Stomach (tissue), 9 donors: Measurements from ENCODE around the gene THADA. TPM values are rescaled to one million over a fixed set of nuclear protein-coding genes. Genes with fewer than 3 reads are reported as not detected.

Experiments
- DNase-seq, 2 donors: peaks; one replicate each; pipeline versions ENCODE4 v3.0.0 to v3.0.0-alpha.2; 2013 to 2019
- H3K27ac ChIP-seq, 5 donors: fragments of 200-600 bp in 4 of 5; sonication (generic) in 4 of 5; one replicate each; pipeline ENCODE4 v1.5.1; 2013 to 2019; ENCODE audit warnings: mild to moderate bottlenecking in 1 of 5, moderate library complexity in 1 of 5
- H3K27me3 ChIP-seq, 3 donors: fragments of 200-600 bp; sonication (generic); one replicate each; pipeline ENCODE4 v1.5.1; 2017 to 2019; ENCODE audit warnings: mixed run types in 1 of 3
- H3K36me3 ChIP-seq, 4 donors: fragments of 200-600 bp; sonication (generic); 1 replicate in 3 of 4; 2 replicates in 1 of 4; pipeline ENCODE4 v1.5.1; 2016 to 2019
- H3K4me1 ChIP-seq, 4 donors: fragments of 200-600 bp; sonication (generic); one replicate each; pipeline ENCODE4 v1.5.1; 2016 to 2019
- H3K4me3 ChIP-seq, 4 donors: fragments of 200-600 bp; sonication (generic) in 3 of 4; one replicate each; pipeline ENCODE4 v1.5.1; 2016 to 2019; ENCODE audit warnings: mild to moderate bottlenecking in 1 of 4
- H3K9me3 ChIP-seq, 4 donors: fragments of 200-600 bp; sonication (generic); one replicate each; pipeline ENCODE4 v1.5.1; 2016 to 2019
- CTCF ChIP-seq, 7 experiments: fragments of 450-650 bp in 4 of 7; fragments of 200-600 bp in 3 of 7; sonication (generic) in 3 of 7; IDR thresholded peaks; one replicate each; pipeline ENCODE4 v1.5.1; 2016 to 2019; ENCODE audit warnings: antibody characterized with exemption in 7 of 7, control low read depth in 2 of 7, mild to moderate bottlenecking in 1 of 7
- EP300 ChIP-seq: sonication (generic); formaldehyde crosslinking; IDR thresholded peaks from one replicate; pipeline ENCODE4 v1.6.1; 2017; ENCODE audit warnings: antibody characterized with exemption
- POLR2A ChIP-seq, 4 donors: fragments of 450-650 bp; IDR thresholded peaks; one replicate each; pipeline ENCODE4 v1.6.1; 2016; ENCODE audit warnings: antibody characterized with exemption in 4 of 4, control low read depth in 2 of 4, mild to moderate bottlenecking in 1 of 4, moderate library complexity in 1 of 4
- POLR2AphosphoS5 ChIP-seq, 3 donors: sonication (generic); formaldehyde crosslinking; IDR thresholded peaks; one replicate each; pipeline ENCODE4 v1.6.1; 2016; ENCODE audit warnings: antibody characterized with exemption in 3 of 3
- WGBS, 5 donors: extraction: QIAGEN DNeasy Blood & Tissue Kit in 3 of 5; methylation state at CpG; one replicate each; pipeline versions ENCODE4 v1.1.5 to v1.1.7; 2013 to 2018; 5-methylcytosine and 5-hydroxymethylcytosine counted together
- intact Hi-C: fragments of 100-400 bp; cut with DNase I; formaldehyde crosslinking; loops from one replicate; pipeline ENCODE4 v1.15.1; 2023; ENCODE audit warnings: low total_unique reads
- polyA plus RNA-seq, 3 donors: library from polyadenylated mRNA; stranded (reverse); fragments of 200-250 nt; gene quantifications; one replicate each; pipeline ENCODE4 v1.2.3, GENCODE V29; 2013
- total RNA-seq, 5 donors: library from RNA; depleted of rRNA; stranded (reverse); fragments of >200 nt; gene quantifications; one replicate each; pipeline versions ENCODE4 v1.1.0 to v1.2.3, GENCODE V29; 2014 to 2016
- donor health status: healthy with polysubstance abuse.
- donor health status: Bipolar disorder and iron deficiency.
- donor health status: healthy.

Gene THADA
- total and polyA plus RNA-seq, 8 donors: 8.0 to 109 (median 31.9) TPM

GRCh38 chr2:43455731-43456642, 139.9 kb downstream of the THADA start:
- H3K36me3 ChIP-seq: peaks cover 0 to 3% (median 0%) of the 10 kb centered on the region in 4 donors
- WGBS, 5 donors: 51 to 70% (median 63%) methylated on average over 6 of the region's 6 CpGs
- TF ChIP-seq POLR2AphosphoS5 (IDR thresholded peaks at IDR 0.05) (peak in 2 of 3 donors; percentile 48 to 79), POLR2A (IDR thresholded peaks at IDR 0.05) (no peak), CTCF (IDR thresholded peaks at IDR 0.05) (no peak), EP300 (no peak)
- no peaks in the 10 kb centered on the region for H3K9me3 ChIP-seq
- peak in 1 of 2 donors; percentile 65 for DNase-seq
- H3K4me3 ChIP-seq: no peak overlapping the region
- peaks cover 20 to 75% (median 47%) of the 10 kb centered on the region in 4 donors for H3K4me1 ChIP-seq
- intact Hi-C loops: no loop called here
- peak overlapping the region in 2 of 5 donors; percentile 8 to 54 for H3K27ac ChIP-seq
- H3K27me3 ChIP-seq: no peaks in the 10 kb centered on the region

GRCh38 chr2:43455296-43455695, 140.5 kb downstream of the THADA start:
- intact Hi-C loops: no loop called here
- peak overlapping the region in 2 of 5 donors; percentile 2 to 54 for H3K27ac ChIP-seq
- peaks cover 20 to 69% (median 44%) of the 10 kb centered on the region in 4 donors for H3K4me1 ChIP-seq
- H3K36me3 ChIP-seq: peaks cover 0 to 3% (median 0%) of the 10 kb centered on the region in 4 donors
- H3K9me3 ChIP-seq: no peaks in the 10 kb centered on the region
- DNase-seq: no peak
- H3K4me3 ChIP-seq: no peak overlapping the region
- H3K27me3 ChIP-seq: no peaks in the 10 kb centered on the region
- no peak for TF ChIP-seq CTCF (IDR thresholded peaks at IDR 0.05)
- no peak for TF ChIP-seq POLR2AphosphoS5 (IDR thresholded peaks at IDR 0.05)
- TF ChIP-seq EP300: no peak
- TF ChIP-seq POLR2A (IDR thresholded peaks at IDR 0.05): no peak
- 78 to 95% (median 94%) methylated on average over 5 of the region's 5 CpGs for WGBS, 5 donors

GRCh38 chr2:43454791-43455190, 141.0 kb downstream of the THADA start:
- Histone ChIP-seq H3K9me3 (no peaks in the 10 kb centered on the region), H3K4me3 (no peak overlapping the region), H3K27ac (no peak overlapping the region), H3K36me3 (peaks cover 0 to 3% (median 0%) of the 10 kb centered on the region in 4 donors), H3K4me1 (peaks cover 19 to 65% (median 41%) of the 10 kb centered on the region in 4 donors), H3K27me3 (no peaks in the 10 kb centered on the region)
- 88 to 96% (median 93%) methylated on average over 2 of the region's 2 CpGs for WGBS, 5 donors
- DNase-seq: no peak
- TF ChIP-seq CTCF (IDR thresholded peaks at IDR 0.05) (no peak), POLR2AphosphoS5 (IDR thresholded peaks at IDR 0.05) (no peak), POLR2A (IDR thresholded peaks at IDR 0.05) (no peak), EP300 (no peak)
- intact Hi-C loops: no loop called here

GRCh38 chr2:43453179-43454170, 142.4 kb downstream of the THADA start:
- 77 to 92% (median 82%) methylated on average over 6 of the region's 6 CpGs for WGBS, 5 donors
- no peak overlapping the region for H3K4me3 ChIP-seq
- H3K27me3 ChIP-seq: no peaks in the 10 kb centered on the region
- intact Hi-C loops: no loop called here
- peaks cover 8 to 52% (median 30%) of the 10 kb centered on the region in 4 donors for H3K4me1 ChIP-seq
- TF ChIP-seq EP300: no peak
- TF ChIP-seq POLR2A (IDR thresholded peaks at IDR 0.05): no peak
- TF ChIP-seq CTCF (IDR thresholded peaks at IDR 0.05): no peak
- no peak for TF ChIP-seq POLR2AphosphoS5 (IDR thresholded peaks at IDR 0.05)
- DNase-seq: peak in 1 of 2 donors; percentile 54
- H3K27ac ChIP-seq: no peak overlapping the region
- no peaks in the 10 kb centered on the region for H3K9me3 ChIP-seq
- H3K36me3 ChIP-seq: peaks cover 0 to 3% (median 0%) of the 10 kb centered on the region in 4 donors
